ENCODE results near the gene ANKMY1.
"Not testable (repeated sequence)": the region's sequence is repeated elsewhere in the genome, so short reads cannot be mapped to it uniquely, and the experiment has no call there.

The ANKMY1 gene

GRCh38 chr2:240507778-240508251 is 50.0 kb downstream of the ANKMY1 start:
- H3K27ac ChIP-seq: no peak overlapping the region
- DNase-seq (ENCODE audit: low read depth, low spot score): no peak

- H3K27ac ChIP-seq: no peak overlapping the region
- no peak for DNase-seq (ENCODE audit: low read depth, low spot score)
Observed at GRCh38 chr2:240507060-240507777, 50.6 kb downstream of the ANKMY1 start.

DNA sequence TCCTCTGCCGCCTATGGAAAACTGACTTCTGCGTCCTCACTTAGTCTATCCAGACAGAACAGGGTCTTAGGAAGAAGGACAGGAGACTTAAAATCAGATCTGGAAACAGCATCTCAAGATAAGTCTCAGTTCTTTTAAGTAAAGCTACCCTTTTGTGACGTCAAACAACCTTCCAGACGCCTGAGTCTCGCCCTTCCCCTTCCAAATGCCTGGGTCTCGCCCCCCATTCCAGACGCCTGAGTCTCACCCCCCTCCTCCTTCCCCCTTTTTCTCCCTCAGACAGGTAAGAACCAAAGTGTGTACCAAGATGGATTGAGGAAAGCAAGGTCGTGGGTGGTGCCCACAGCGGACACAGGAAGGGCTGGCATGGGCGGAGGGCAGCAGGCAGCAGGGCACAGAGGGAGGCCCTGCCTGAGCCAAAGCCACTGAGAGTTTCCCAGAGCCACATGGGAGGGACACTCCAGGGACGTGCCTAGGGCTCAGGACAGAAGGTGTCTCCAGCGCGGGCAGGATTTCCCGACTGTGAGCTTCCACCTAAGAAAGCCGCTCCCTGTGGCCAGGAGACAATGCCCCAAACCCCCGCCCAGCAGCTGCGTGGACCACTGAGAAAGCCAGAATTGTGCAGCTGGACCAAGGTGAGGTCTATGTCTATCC is 51.3 kb downstream of the ANKMY1 start:
- no peak overlapping the region for H3K27ac ChIP-seq

DNA sequence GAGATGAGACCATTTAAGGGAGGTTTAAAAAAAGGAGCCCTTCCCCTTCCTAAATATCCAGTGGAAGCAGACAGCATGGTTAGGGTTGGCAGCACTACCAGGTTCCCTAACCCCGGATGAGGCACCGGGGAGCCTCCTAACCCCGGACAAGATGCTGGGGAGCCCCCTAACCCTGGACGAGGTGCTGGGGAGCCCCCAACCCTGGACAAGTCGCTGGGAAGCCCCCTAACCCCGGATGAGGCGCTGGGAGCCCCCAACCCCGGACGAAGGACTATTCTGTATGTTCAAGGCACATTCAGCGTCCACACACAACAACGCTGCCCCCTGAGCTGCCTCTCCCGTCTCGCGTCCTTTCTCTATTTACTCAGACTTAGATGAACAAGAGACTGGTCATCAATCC is 51.9 kb downstream of the ANKMY1 start:
- H3K27ac ChIP-seq: no peak overlapping the region
- DNase-seq (ENCODE audit: low read depth, low spot score): no peak

More for the DNA sequence above, 51.3 kb downstream of the ANKMY1 start:
- DNase-seq (ENCODE audit: low read depth, low spot score): no peak

DNA sequence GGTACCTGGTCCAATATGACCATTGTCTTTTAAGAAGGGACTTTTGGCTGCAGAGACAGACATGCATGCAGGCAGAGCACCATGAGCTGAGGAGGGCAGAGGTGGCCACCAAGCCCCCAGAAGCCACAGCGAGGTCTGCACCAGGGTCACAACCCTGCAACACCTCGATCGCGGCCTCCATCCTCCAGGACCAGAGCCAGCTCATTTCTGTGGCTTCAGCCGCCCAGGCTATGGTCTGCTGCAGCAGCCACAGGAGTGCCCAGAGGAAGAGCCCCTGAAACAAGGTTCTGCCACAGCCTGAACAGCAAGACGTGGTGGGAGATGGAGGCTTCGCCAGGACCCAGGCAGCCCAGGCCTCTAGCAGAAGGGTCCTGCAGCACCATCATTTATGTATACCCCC is 53.9 kb downstream of the ANKMY1 start:
- H3K27ac ChIP-seq: no peak overlapping the region
- no peak for DNase-seq (ENCODE audit: low read depth, low spot score)

DNA sequence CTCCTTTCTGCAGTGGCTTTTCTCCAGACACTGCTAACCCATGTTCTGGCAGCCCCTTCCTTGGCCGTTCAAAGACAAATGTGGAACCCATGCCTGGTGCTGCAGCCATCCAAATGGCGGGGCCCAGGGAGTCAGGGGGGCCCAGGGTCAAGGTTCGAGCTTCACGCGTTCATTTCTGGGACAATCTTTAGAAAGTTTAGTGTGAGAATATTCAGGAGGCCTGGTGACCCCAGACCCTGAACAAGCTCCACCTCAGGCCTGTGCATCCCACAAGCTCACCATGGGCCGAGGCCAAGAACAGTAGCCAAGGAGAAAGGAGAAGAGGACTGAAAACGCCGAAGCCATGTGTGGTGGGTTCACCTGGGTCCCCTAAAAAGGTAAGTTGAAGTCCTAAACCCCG is 54.4 kb downstream of the ANKMY1 start:
- H3K27ac ChIP-seq: no peak overlapping the region
- DNase-seq (ENCODE audit: low read depth, low spot score): no peak

DNA sequence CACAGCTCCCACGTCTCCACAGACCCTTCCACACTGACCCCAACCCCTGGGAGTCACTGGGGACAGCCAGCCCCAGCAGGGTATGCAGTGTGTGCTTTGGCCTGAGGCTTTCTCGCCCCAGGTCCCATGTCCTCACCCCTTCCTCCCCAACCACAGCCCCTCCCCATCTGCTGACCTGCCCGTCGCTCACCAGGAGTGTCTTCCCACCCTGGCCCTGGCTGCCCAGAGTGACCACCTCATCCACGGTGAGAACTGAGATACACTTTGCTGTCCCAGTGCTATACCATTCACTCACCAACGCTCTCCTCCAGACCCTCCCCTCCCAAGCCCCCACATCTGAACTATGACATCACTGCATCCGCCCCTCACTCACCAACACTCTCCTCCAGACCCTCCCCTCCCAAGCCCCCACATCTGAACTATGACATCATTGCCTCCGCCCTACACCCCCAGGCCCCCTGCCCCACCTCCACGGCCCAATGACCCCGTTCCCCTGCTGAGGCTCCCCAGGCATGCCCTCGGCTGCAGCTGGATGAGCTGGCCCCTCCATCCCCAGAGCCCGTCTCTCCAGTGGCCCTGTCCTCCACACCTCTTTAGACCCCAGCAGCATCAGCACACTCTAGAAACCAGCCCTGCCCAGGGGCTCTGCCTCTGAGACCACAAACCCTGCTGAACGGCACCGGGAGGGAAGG is 55.2 kb downstream of the ANKMY1 start:
- H3K27ac ChIP-seq: no peak overlapping the region
- no peak for DNase-seq (ENCODE audit: low read depth, low spot score)

DNA sequence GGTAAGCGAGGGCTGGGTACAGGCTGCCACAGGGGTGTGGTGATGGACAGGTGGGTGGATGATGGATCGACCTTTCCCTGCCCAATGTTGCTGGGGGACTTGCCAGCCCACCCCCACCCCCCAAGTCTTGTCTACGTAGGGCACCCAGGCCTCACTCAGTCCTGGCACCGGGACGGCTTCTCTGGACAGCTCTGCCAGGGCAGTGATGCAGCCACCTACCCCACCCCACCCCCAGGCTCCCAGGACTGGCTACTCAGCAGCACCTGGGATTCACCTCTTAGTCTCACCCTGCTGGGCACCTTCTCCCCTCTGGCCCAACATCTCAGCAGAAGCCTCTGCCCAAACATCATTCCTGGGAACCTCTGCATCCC is 55.7 kb downstream of the ANKMY1 start:
- no peak overlapping the region for H3K27ac ChIP-seq
- no peak for DNase-seq (ENCODE audit: low read depth, low spot score)

GRCh38 chr2:240501531-240501991 is 56.2 kb downstream of the ANKMY1 start:
- DNase-seq (ENCODE audit: low read depth, low spot score): no peak
- H3K27ac ChIP-seq: no peak overlapping the region

GRCh38 chr2:240500561-240501423 is 57.0 kb downstream of the ANKMY1 start:
- DNase-seq (ENCODE audit: low read depth, low spot score): no peak
- H3K27ac ChIP-seq: no peak overlapping the region

DNA sequence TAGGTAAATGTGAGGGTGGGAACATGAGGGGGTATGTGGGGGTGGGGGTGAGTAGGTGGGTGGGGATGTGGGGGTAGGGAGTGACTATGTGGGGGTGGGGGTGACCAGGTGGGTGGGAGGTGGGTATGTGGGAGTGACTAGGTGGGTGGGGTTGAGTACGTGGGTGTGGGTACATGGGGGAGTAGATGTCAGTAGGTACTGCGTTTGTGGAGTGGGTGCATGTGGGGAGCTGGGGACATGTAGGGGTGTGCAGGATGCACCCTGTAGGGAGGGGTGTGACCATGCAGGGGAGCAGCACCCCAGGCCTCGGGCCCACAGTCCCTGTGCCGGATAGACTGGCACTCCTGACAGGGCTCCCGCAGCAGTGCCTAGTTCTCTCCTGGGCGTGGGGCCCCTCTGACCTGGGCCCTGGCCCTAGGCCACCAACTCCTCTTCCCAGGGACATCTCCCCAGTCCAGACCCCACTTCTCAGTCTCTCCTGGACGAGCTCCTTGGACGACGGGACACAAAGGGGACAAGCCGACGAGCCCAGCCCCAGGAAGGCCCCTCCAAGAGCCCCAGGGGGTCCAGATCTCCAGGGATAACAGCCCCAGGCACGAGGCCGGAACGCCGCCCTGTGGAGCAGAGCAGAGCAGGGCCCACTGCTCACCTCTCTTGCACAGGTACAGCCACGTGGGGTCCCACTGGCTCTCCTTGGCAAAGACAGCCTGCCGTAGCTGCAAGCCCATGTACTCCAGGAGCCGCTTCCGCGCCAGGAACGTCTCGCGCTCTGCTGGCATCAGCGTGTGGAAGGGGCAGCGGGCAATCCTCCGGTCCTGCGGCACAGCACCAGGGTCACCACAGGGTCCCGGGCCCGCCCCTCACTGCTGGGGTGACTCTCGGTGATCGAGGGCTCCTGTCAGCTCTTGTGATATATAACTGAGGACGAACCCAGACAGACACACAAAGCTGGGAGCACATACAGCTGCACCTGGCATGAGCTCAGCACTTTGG is 58.2 kb downstream of the ANKMY1 start:
- no peak for DNase-seq (ENCODE audit: low read depth, low spot score)
- H3K27ac ChIP-seq: no peak overlapping the region

GRCh38 chr2:240498958-240499260 is 58.9 kb downstream of the ANKMY1 start:
- DNase-seq (ENCODE audit: low read depth, low spot score): no peak
- no peak overlapping the region for H3K27ac ChIP-seq

- H3K27ac ChIP-seq: no peak overlapping the region
- no peak for DNase-seq (ENCODE audit: low read depth, low spot score)
Observed at GRCh38 chr2:240498171-240498957, 59.4 kb downstream of the ANKMY1 start.

- not testable (repeated sequence) for DNase-seq (ENCODE audit: low read depth, low spot score); H3K27ac ChIP-seq
Observed at GRCh38 chr2:240497082-240497481, 60.7 kb downstream of the ANKMY1 start.

- DNase-seq (ENCODE audit: low read depth, low spot score); H3K27ac ChIP-seq: not testable (repeated sequence)
Observed at GRCh38 chr2:240494942-240495341, 62.8 kb downstream of the ANKMY1 start.

DNA sequence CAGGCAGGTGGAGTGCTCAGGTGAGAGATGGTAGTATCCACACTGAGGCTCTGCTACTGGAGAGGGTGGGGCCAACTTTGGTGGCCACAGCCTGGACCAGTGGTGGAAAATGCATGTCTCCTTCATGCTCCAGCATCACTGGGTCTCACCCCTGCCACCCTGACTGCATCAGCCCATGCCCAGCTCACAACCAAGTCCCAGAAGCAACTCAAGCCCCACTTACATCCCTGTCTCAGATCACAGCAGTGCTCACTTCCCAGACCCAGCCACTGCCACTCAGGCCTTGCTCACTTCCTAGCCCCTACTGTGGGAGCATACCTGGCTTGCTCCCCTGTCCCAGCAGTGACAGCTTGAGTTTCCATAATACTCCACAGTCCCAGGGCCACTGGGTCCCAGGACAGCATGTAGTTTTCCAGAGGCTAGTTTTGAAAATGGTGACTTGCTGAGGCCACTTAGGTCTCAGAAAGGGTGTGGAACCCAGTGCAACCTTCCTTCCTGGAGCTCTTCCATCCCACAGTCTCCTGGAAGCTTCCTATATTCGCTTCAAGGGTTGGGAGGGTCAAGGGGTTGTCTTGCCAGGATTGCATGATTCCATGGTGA is 63.5 kb downstream of the ANKMY1 start:
- H3K27ac ChIP-seq: no peak overlapping the region
- DNase-seq (ENCODE audit: low read depth, low spot score): no peak

GRCh38 chr2:240491483-240491882 is 66.3 kb downstream of the ANKMY1 start:
- H3K27ac ChIP-seq: no peak overlapping the region
- no peak for DNase-seq (ENCODE audit: low read depth, low spot score)

- H3K27ac ChIP-seq: no peak overlapping the region
- no peak for DNase-seq (ENCODE audit: low read depth, low spot score)
Observed at GRCh38 chr2:240482141-240482540, 75.6 kb downstream of the ANKMY1 start.
